NOMO-1 treated with DMSO at 0.1 percent for 48 hours (cell line): ENCODE data around the gene TNFAIP8L3.
"Not testable (repeated sequence)": the region's sequence is repeated elsewhere in the genome, so short reads cannot be mapped to it uniquely, and the experiment has no call there.

Experiments used
- DNase-seq: peaks from one replicate; lab custom pipeline; 2025; ENCODE audit not compliant: unreplicated experiment; lab: John Stamatoyannopoulos, UW

Gene TNFAIP8L3

DNA sequence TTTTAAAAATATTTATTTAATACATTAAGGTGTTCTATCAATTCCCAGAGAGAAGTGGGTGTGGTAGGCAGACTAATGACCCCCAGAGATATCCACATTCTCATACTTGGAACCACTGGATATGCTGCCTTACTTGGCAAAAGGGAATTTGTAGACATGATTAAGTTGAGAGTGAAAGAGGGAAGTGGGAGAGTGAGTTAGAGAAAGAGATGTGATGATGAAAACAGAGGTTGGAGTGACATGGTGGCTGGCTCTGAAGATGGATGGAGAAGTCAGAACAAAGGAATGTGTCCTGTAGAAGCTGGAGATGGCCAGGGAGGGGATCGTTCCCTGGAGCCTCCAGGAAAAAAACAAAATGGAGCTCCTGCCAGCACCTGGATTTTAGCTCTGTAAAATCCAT, 32.0 kb downstream of the TNFAIP8L3 start:
- DNase-seq = peak; percentile 17

DNA sequence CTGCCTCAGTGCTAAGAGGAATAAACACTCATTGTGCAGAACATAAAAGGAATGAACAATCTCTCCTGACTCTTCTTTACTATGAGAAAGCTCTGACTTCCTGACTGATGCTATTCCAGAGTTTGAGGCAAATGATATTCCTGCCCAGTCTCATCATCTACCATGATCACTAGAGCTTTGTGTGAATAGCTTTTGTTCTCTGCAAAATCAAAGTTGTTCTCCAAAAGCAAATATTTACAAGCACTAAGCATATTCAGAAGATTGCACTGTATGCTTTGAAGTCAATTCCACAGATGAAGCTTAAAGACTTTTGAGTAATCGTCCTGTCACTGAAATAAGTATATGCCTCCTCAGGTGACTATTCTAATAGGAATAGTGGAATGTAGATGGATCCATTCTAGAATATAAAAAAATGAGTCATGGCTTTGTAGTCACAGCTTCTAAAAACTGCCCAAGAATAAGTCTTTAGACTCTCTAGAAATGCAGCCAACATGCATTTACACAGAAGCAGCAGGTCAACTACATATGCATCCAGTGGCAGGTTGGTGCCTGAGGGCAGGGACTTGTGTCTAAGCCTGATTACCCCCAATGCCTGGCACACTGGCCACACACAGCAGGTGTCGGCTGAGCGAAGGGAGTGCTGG, 34.6 kb downstream of the TNFAIP8L3 start:
- DNase-seq = no peak

DNA sequence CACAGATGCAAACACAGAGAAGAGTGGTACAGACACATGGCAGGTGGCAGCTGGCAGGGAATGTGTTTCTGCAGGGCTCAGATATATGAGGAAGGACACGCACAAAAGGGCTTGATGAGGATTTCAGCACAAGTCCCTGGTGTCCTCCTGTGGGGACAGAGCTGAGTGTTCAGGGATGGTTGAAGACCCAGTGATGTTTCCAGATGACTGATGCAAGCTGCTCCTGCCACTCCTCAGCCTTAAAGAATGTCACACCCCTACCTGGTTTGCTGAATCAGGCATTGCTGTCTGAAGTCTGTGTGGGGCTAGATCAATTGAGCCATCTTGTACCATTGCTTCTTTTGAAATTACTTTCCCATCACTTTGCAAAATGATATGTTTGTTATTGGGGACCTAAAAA, 40.2 kb downstream of the TNFAIP8L3 start:
- no peak for DNase-seq

DNA sequence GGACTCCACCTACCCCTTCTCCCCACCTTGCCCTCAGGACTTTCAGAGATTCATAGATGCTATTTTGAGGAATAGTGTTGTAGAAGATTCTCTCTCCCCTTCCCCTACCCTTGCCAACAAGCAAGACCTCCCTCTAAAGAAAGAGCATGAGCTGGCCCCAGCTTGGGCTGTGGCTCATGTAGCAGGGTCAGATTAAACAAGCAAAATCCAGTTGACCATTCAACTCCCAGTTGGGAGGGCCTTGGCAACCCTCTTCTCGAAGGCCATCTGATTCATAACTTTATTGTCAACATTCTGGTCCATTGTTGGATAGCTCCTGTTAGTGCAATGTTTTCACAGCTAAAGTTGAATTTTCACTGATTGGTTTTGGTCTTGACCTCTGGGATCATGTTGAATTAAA, 41.1 kb downstream of the TNFAIP8L3 start:
- DNase-seq = no peak

DNA sequence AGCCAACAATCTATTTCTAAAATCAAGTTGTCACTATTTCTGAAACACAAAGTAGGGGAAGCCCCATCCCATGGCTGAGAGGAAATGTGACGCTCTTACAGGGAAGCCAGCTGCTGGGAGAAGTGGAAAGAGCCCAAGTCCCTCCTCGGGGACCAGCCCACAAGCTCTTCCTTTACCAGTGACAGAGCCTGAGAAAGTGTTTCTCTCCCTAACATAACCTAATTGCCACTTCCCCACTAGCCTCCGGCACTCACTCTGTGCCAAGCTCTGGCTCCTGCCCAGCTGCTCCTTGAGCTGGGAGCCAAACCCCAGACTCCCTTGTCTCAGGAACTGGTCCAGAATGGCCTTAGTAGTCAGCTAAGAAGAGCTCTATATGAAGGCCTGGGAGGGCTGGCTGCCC, 42.9 kb downstream of the TNFAIP8L3 start:
- no peak for DNase-seq

DNA sequence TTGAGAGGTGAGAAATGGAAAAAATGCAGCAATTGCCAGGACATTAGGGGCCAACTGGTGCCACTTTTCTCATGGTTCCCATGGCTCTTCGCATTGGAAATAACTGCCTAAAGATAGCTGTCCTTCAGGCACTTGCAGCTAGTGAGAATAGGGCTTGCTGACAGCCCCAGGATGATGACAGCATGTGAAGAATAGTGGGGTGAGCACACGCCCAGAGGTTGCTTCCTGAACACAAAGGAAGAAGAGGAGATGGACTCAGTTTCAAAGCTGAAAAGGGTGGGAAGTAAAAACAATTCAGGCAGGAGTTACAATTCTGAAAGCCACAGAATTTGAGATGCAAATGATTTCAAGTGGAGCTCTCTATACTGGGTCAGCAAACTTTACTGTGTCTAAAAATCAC, 45.6 kb downstream of the TNFAIP8L3 start:
- no peak for DNase-seq

DNA sequence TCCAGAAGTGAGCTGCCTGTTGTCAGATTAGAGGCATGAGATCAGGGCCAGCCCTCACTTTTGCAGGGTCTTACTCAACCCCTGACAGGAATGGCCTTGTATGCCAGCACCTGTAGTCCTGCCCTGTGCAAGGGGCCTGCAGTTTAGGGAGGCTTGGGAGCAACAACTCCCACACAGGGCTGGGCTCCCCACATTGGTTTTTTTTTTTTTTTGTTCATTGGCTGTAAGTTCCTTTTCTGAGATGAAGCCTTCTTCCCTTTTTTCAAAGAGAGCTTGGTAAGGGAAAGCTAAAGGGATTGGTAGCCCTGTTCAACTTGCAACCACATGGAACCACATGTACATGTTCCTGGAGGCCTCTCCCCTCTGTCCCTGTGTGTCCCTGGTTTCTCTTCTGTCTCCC, 46.4 kb downstream of the TNFAIP8L3 start:
- DNase-seq = peak; percentile 45

DNA sequence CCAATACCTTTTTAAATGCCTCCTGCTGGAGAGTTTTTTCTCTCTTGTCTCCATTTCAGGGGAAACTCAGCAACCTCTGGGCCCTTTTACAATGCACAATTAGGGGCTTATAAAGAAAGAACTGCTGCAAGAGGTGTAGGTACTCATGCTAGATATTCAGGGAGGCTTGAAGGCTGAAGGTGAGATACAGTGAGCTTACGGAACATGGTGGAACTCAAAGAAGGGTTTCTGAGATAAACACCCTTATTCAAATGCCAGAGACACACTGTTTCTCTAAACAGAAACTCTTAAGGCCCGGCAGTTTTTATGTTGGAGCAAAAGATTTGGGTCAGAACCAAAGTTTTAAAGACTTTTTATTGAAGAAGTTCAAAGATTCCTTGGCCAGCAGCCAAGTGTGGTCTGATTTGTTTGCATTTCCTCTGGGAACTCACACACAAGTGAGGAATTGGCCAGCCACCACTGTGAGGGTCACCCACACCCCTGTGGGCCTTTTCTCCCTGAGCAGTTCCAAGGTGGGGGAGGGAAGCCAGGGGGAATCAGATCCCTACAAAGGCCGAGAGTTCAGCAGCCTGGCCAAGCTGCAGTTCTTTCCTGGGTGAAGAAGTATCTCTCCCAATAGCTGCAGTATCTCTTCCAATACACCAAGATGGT, 47.8 kb downstream of the TNFAIP8L3 start:
- no peak for DNase-seq

DNA sequence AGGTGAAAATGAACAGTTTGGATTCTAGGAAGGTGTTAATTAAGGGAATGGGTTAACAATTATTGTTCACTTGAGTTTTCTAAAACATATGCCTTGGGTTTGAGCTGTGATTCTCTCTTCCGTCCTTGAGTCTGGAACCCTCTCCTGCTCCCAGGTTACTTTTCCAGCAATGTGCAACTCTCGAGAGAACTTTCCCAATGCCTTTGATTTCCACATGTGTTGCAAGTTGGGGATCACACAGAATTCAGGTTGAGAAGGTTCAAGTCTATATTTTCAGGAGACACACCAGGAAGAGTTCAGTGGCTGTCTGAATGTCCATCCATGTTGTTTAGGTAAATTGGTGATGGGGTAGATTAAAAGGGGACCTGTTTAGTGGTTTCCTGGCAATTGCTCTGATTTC, 48.7 kb downstream of the TNFAIP8L3 start:
- no peak for DNase-seq

DNA sequence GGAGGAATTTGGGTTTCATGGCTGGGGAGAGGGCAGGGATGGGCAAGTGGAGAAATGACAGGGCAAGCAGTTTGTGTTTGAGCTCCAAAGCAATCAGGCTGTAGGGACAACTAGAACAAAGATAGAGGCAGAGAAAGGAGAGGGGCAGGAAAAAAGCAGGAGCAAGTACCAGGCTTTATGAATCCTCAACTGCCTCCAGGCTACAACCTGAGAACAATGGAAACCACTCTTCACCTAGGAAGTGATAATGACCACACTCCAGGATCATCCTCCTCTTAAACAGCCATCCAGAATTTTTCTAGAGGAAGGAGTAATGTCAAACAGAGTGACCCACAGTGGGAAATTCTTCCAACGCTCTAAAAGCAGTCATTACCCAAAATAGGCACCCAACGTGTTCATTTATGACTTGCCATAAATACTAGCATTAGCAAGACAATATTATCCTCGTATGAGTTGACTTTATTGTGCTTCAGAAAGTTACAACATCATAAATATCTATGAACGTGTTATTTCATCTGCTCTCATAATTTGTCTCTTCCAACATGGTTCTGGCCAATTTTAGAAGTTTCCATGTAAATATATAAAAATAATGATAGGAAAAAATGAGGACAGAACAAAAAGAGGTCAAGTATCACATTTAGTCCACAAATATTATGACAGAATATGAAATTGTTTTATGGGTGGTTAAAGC, 50.5 kb downstream of the TNFAIP8L3 start:
- DNase-seq = no peak

DNA sequence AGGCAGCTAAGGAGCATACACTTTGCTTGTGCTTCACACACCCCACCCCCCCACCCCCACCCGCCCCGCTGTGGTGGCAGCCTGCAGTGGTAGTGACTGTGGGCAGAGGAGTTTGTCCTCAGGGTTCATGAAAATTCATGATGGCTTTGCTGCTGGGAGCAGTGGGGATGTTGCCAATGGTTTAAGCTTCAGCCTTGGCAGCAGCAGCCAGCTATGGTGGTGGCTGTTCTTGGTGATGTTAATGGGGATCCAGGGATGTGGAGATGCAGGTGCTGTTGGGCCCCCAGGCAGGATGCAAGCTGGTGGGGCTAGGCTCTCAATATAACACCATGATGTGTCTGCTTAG, 55.8 kb downstream of the TNFAIP8L3 start:
- DNase-seq = no peak

DNA sequence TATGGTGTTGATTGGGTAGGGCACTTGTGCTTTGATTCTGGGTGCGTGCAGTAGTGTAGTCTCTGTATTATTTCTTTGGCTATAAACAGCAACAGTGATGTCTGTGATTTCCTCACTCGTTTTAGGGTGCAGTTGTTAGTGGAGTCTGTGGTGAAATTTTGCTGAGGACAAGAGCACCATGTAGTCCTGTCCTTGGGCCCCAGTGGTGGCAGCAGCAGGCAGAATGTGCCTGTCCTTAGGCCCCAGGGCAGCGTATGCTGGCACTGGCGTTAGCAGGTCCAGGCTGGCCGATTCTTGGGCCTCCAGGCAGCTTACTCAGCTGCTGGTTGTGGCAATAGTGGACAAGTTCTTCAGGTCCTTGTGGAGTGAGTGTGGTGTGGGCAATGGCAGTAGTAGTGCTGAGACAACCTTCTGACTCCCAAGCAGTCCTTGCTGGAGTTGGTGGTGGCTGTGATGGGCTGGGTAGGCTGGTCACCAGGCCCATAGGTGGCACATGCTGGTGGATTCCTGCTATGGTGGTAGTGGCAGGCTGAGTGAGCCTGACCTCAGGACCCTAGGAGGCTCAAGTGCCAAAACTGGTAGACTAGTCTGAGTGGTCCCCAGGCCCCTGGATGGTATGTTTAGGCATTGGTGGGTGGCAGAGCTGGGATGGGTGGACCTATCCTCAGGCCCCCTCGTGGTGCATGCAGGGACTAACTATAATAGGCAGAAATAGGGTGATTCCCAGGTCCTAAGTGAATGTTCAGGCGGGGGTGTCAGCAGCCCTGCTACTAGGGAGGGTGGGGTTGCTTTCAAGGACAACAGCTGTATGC, 56.3 kb downstream of the TNFAIP8L3 start:
- no peak for DNase-seq

DNA sequence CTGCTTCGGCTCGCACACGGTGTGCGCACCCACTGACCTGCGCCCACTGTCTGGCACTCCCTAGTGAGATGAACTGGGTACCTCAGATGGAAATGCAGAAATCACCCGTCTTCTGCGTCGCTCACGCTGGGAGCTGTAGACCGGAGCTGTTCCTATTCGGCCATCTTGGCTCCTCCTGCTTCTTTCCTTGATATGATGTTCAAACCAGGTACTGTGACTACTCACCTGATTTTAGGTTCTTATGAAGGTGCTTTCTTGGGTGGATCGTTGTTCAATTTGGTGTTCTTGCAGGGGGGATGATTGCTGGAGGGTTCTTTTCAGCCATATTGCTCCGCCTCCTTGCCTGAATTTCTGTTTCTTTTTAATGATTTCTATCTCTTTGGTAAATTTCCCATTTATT, 57.2 kb downstream of the TNFAIP8L3 start:
- DNase-seq = not testable (repeated sequence)

DNA sequence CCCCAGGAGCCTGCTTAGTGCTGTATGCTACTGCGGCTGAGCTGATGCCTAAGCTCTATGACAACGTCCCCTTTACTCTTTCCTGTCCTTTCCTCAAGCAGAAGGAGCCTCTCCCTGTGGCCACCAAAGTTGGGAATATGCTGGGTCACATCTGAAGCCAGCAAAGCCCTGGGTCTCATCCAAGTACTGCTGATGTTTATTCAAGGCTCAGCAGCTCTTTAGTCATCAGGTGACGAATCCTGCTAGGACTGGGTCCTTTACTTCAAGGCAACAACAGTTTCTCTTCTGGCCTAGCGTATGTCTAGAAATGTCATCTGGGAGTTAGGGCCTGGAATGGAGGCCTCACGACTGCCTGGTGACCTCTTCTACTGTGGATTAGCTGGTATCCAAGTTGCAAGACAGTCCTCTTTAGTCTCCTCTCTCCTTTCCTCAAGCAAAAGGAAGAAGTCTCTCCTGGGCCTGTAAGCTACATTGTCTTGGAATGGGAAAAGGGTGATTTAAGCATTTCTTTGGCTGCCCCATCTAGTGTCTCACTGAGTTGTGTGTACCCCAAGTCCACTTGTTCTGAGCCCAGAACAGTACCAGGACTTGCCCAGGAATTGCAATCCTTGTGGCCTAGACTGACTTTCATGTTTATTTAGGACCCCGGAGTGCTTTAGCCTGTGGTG, 63.9 kb downstream of the TNFAIP8L3 start:
- no peak for DNase-seq

DNA sequence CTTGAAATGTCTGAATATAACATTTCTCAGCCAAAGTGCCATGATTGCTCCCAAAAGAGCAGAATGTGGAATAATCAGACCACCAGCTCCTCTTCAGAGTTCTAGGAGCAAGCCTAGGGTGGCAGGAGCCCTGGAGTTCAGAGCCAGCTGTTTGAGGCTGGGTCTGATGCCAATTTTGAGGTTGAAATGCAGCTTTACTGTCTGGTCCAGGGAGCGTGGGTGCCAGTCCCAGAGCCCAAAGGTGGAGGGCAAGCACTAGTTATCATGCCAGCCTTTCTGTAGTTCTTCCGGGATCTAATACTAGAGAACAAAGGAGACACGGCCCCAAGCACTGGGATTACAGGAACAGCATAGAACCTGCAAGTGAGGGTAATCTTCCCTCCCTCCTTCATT, 69.3 kb downstream of the TNFAIP8L3 start:
- DNase-seq = no peak

DNA sequence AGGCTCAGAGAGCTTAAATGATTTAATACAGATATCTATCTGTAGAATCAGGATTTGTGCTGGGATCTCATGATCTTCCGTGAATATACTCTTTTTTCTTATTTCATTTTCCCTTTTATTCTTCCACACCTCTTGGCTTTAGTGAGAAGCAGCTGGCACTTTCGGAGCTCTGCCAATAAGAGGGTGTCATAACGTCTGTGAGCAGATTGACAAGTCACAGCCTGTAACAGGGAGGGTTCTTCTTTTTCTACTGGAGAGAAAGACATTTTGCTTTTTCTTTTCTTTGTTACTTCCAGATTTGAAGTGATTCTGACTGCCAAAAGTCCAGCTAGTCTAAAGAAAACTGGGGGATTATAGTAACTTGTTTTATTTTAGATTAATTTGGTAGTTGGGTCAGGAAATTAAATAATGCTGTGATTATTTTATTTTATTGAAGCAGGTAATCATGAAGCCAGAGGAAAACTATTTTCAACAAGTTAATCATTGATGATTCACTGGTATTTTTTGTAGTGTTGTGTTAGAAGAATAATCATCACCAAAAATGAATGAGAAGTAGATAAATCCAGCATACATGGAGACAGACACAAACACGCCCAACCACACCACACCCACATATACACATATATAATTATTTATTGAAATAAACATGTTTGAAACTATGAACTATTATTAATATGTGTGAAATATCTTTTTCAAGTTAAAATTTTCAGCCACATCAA, 69.8 kb downstream of the TNFAIP8L3 start:
- no peak for DNase-seq

DNA sequence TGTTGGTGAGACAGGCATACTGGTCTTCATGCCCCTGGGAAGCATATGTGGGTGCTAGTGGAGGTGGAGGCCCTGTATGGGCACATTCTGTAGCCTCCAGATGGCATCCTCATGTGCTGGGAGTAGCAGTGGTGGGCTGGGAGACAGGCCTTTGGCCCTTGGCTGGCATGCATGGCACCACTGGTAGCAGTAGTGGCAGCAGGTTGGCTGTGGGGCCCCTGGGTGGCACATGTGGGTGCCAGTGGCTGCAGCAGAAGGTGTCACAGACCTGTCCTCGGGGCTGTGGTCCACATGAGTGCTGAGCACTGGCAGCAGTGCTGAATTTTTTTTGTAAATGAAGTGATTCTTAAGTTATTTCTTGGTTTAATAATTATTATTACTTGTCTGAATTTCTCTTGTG, 71.2 kb downstream of the TNFAIP8L3 start:
- DNase-seq = no peak

DNA sequence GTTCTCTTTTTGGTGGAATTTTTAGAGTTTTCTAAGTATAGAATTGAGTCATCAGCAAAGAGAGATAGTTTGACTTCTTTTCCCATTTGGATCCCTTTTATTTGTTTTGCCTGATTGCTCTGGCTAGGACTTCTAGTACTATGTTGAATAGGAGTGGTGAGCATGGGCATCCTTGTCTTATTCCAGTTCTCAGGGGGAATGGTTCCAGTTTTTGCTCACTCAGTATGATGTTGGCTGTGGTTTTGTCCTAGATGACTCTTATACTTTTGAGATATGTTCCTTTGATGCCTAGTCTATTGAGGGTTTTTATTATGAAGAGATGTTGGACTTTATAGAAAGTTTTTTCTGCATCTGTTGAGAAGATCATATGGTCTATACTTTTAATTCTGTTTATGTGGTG, 72.5 kb downstream of the TNFAIP8L3 start:
- no peak for DNase-seq

DNA sequence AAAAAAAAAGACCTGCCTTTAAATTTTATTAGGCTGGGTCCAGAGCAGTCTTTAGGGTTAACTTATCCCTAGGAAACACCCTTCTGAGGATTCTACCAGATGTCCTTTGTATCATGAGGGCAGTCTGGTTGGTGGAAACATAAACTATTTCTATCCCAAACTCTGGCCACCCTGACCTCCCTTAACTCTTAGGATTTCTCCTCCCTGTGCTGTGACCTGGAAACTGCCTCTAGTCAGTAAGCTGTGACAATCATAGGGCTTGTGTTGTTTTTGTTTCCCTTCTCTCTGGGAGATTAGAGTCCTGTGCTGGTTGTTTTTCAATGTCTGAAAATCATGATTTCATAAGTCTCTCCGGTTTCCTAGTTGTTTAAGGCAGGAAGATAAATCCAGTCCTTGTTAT, 78.1 kb downstream of the TNFAIP8L3 start:
- DNase-seq = no peak

DNA sequence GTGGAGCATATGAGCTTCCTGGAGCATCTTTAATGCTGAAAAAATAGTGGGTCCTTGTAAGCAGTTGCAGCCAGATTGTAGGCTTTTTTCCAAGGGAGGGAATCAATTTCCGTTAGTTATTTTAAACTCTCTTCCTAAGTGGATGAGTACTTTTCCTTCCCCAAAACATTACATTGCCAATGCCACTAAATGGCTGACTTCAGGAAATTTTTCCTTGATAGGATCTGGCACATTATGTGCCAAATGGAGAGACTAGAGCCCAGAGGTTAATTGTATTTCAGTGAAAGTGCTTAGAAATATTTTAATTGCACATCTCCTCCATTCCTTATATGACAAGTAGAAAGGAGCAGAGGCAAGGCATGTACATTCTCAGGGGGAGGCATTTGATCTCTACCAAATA, 83.5 kb downstream of the TNFAIP8L3 start:
- no peak for DNase-seq
